HG02610 (cell line): Measurements from ENCODE around the gene OVCA2.

ENCODE experiments used
- ATAC-seq: cut with Tn5 transposase; IDR thresholded peaks from one replicate; pipeline ENCODE4 v1.9.1; 2021; ENCODE audit warnings: mild to moderate bottlenecking, moderate library complexity; ENCODE audit not compliant: unreplicated experiment

OVCA2 gene

GRCh38 chr17:2051933-2052559 is 10.2 kb downstream of the OVCA2 start:
- no peak for ATAC-seq

GRCh38 chr17:2053380-2054261 is 11.8 kb downstream of the OVCA2 start:
- no peak for ATAC-seq

GRCh38 chr17:2054262-2054511 is 12.4 kb downstream of the OVCA2 start:
- no peak for ATAC-seq

- ATAC-seq = peak; percentile 30
Observed at GRCh38 chr17:2054512-2055291, 12.9 kb downstream of the OVCA2 start, which contains the start of gene HIC1. Gene HIC1 (plus strand): TSS chr17:2055103. CDS start chr17:2056691, 1,588 bp downstream.

- no peak for ATAC-seq
Observed at GRCh38 chr17:2055292-2056205, 13.7 kb downstream of the OVCA2 start.

GRCh38 chr17:2056206-2057174 is 14.7 kb downstream of the OVCA2 start:
- ATAC-seq = no peak

- ATAC-seq = no peak
Observed at GRCh38 chr17:2057175-2057759, 15.4 kb downstream of the OVCA2 start.

GRCh38 chr17:2057760-2058585 is 16.2 kb downstream of the OVCA2 start:
- no peak for ATAC-seq

- ATAC-seq = no peak
Observed at GRCh38 chr17:2058586-2059546, 17.0 kb downstream of the OVCA2 start.

GRCh38 chr17:2059547-2060384 is 17.9 kb downstream of the OVCA2 start:
- ATAC-seq = no peak

- no peak for ATAC-seq
Observed at GRCh38 chr17:2060385-2060658, 18.5 kb downstream of the OVCA2 start.

GRCh38 chr17:2060681-2061440 is 19.0 kb downstream of the OVCA2 start:
- ATAC-seq = no peak

- no peak for ATAC-seq
Observed at GRCh38 chr17:2061441-2061958, 19.7 kb downstream of the OVCA2 start.

GRCh38 chr17:2062571-2063183 is 20.9 kb downstream of the OVCA2 start:
- ATAC-seq = no peak
